ENCODE data around the gene TMEM254.
"Not testable (repeated sequence)": the region's sequence is repeated elsewhere in the genome, so short reads cannot be mapped to it uniquely, and the experiment has no call there.

TMEM254 gene

DNA sequence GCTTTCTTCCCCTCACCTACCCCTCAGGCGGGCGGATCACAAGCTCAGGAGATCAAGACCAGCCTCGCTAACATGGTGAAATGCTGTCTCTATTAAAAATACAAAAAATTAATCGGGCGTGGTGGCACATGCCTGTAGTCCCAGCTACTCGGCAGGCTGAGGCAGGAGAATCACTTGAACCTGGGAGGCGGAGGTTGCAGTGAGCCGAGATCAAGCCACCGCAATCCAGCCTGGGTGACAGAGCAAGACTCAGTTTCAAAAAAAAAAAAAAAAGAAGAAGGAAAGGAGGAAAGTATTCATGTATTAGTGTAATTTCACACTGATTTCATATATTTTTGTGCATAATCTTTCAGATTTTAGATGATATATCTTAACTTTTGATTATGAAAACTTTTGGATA is 55.2 kb downstream of the TMEM254 start:
- DNase-seq (ENCODE audit: low read depth) = not testable (repeated sequence)

DNA sequence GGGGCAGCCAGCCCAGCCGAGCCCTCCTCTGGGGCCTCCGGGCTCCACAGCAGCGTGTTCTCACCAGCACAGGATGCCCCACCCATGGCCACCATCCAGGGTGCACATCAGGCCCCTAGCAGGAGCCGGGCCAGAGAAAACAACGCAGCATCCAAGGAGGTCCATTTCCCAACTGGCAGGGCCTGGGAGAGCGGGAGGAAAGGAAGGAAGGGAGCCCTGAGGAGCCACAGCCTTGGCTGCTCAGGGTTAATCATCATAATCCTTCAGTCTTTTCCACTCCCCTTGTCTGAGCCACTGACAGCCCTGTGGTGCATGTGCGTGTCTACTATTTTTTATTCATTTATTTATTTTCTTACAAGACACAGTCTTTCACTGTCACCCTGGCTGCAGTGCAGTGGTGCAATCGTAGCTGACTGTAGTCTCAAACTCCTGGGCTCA is 57.7 kb downstream of the TMEM254 start:
- peak; percentile 56 for DNase-seq (ENCODE audit: low read depth)

DNA sequence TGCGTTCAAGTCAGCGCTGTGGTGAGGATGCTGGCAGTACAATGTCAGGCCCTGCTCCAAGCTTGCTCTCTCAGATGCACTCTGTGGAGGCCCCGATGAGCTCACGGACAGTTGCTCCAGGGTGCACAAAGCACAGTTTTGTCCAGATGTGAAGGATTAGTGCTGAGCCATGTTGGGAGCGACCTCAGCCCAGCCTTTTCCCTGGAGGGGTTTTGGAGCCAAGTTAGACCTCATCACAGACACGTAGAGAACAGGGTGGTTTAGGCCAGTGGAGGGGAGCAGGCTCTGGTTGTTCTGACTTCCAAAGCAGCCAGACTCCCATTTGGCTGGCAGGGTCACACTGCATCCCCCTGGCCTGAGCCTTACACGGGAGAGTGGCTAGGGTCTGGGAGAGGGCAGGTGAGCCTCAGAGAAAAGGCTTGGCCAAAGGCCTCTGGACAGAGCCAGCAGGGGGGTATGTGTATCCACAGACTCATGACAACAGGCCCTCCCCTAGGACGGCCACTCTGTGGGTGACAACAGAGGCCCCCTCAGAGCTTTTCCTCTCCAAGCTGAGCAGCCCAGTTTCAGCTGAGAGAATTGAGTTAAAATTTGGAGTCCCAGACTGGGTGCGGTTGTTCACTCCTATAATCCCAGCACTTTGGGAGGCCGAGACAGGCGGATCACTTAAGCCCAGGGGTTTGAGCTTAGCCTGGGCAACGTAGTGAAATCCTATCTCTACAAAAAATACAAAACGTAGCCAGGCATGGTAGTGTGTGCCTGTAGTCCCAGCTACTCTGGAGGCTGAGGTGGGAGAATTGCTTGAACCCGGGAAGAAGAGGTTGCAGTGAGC is 58.8 kb downstream of the TMEM254 start:
- no peak for DNase-seq (ENCODE audit: low read depth)

GRCh38 chr10:80137920-80138319 is 59.5 kb downstream of the TMEM254 start:
- DNase-seq (ENCODE audit: low read depth) = no peak

- DNase-seq (ENCODE audit: low read depth) = no peak
These were observed 60.8 kb downstream of the TMEM254 start for GRCh38 chr10:80139265-80139664.

GRCh38 chr10:80140251-80140650 is 61.8 kb downstream of the TMEM254 start:
- no peak for DNase-seq (ENCODE audit: low read depth)

- no peak for DNase-seq (ENCODE audit: low read depth)
These were observed 63.4 kb downstream of the TMEM254 start for GRCh38 chr10:80141696-80142460.

Data from amniotic epithelial cell (primary cell).